Spleen (tissue), 11 donors: Measurements from ENCODE around the gene ATG9A. TPM values are rescaled to one million over a fixed set of nuclear protein-coding genes. Genes with fewer than 3 reads are reported as not detected.

ENCODE experiments used
- DNase-seq: peaks from one replicate; pipeline ENCODE4 v3.0.0-alpha.2; 2020
- H3K27ac ChIP-seq, 8 donors: fragments of 200-600 bp; sonication (generic) in 7 of 8; 1 replicate in 4 of 8; 2 replicates in 4 of 8; pipeline versions ENCODE4 v1.5.0 to v1.8.0; 2016 to 2021; ENCODE audit warnings: inconsistent platforms in 4 of 8, mild to moderate bottlenecking in 4 of 8, moderate library complexity in 1 of 8
- H3K27me3 ChIP-seq, 7 donors: fragments of 200-600 bp; sonication (generic) in 6 of 7; replicated peaks in 1 of 7; 1 replicate in 4 of 7; 2 replicates in 3 of 7; pipeline versions ENCODE4 v1.5.0 to v1.8.0; 2016 to 2021; ENCODE audit warnings: inconsistent platforms in 3 of 7, mild to moderate bottlenecking in 1 of 7
- H3K36me3 ChIP-seq, 6 donors: fragments of 200-600 bp; sonication (generic) in 5 of 6; 1 replicate in 4 of 6; 2 replicates in 2 of 6; pipeline versions ENCODE4 v1.5.0 to v1.8.0; 2016 to 2021; ENCODE audit warnings: inconsistent platforms in 2 of 6
- H3K4me1 ChIP-seq, 6 donors: fragments of 200-600 bp; sonication (generic) in 5 of 6; 1 replicate in 3 of 6; 2 replicates in 3 of 6; pipeline versions ENCODE4 v1.5.0 to v1.8.0; 2016 to 2021; ENCODE audit warnings: inconsistent platforms in 3 of 6
- H3K4me3 ChIP-seq, 8 donors: fragments of 200-600 bp; sonication (generic) in 7 of 8; 1 replicate in 4 of 8; 2 replicates in 4 of 8; pipeline versions ENCODE4 v1.5.0 to v1.8.0; 2016 to 2021; ENCODE audit warnings: inconsistent platforms in 4 of 8, mild to moderate bottlenecking in 4 of 8, moderate library complexity in 2 of 8
- H3K9me3 ChIP-seq, 8 donors: fragments of 200-600 bp; sonication (generic) in 7 of 8; 1 replicate in 4 of 8; 2 replicates in 4 of 8; pipeline versions ENCODE4 v1.5.0 to v1.8.0; 2016 to 2021; ENCODE audit warnings: inconsistent platforms in 4 of 8
- CTCF ChIP-seq, 11 experiments: fragments of 200-600 bp in 7 of 11; fragments of 450-650 bp in 4 of 11; sonication (generic) in 4 of 11; IDR thresholded peaks in 8 of 11; conservative IDR thresholded peaks in 3 of 11; 1 replicate in 7 of 11; 2 replicates in 4 of 11; pipeline versions ENCODE4 v1.4.0 to v1.8.0; 2016 to 2021; ENCODE audit warnings: antibody characterized with exemption in 11 of 11, inconsistent platforms in 4 of 11, mild to moderate bottlenecking in 1 of 11
- POLR2A ChIP-seq, 3 donors: fragments of 450-650 bp; IDR thresholded peaks; one replicate each; pipeline ENCODE4 v1.5.1; 2017; ENCODE audit warnings: antibody characterized with exemption in 3 of 3, mild to moderate bottlenecking in 1 of 3
- POLR2AphosphoS5 ChIP-seq, 3 donors: sonication (generic); formaldehyde crosslinking; IDR thresholded peaks; one replicate each; pipeline ENCODE4 v1.5.1; 2017; ENCODE audit warnings: antibody characterized with exemption in 3 of 3
- WGBS, 5 donors: extraction: QIAGEN DNeasy Blood & Tissue Kit in 3 of 5; methylation state at CpG; one replicate each; pipeline versions ENCODE4 v1.1.5 to v1.1.7; 2013 to 2018; 5-methylcytosine and 5-hydroxymethylcytosine counted together
- intact Hi-C: fragments of 100-400 bp; cut with DNase I; formaldehyde crosslinking; loops from one replicate; pipeline ENCODE4 v1.15.0; 2023; ENCODE audit warnings: low total_unique reads
- polyA plus RNA-seq, 3 donors: library from polyadenylated mRNA; stranded (reverse); fragments of 200-250 nt; gene quantifications; one replicate each; pipeline ENCODE4 v1.2.1, GENCODE V29; 2013
- total RNA-seq, 7 donors: library from RNA; depleted of rRNA in 3 of 7; stranded (reverse); fragments of >200 nt in 3 of 7; fragmentation: NEBNext Ultra II Directional in 4 of 7; extraction: Animal tissue kit (Norgen Biotek cat#: 25700) in 4 of 7; gene quantifications; one replicate each; pipeline versions ENCODE4 v1.1.0 to v1.2.1, GENCODE V29; 2016 to 2021
- donor health status: healthy with polysubstance abuse.
- donor health status: DM: no; HTN: no; CAD: no; lungs with moderate emphysema.
- donor health status: DM: no; HTN: no; CAD: no.
- donor health status: Bipolar disorder and iron deficiency.
- donor health status: healthy.
- donor health status: DM: no; HTN: no; CAD: no.
- donor health status: DM: yes; HTN: yes; CAD: no.

Gene ATG9A
- total and polyA plus RNA-seq, 10 donors = 9.4 to 68.2 (median 44.8) TPM

- H3K27me3 ChIP-seq = no peaks in the 10 kb centered on the region
- H3K27ac ChIP-seq = peak overlapping the region; percentile 95 to 100 (median 99)
- intact Hi-C loops = no loop called here
- no peaks in the 10 kb centered on the region for H3K9me3 ChIP-seq
- peaks cover 27 to 86% (median 53%) of the 10 kb centered on the region in 6 donors for H3K4me1 ChIP-seq
- DNase-seq = no peak
- H3K36me3 ChIP-seq = peaks cover 0 to 62% (median 47%) of the 10 kb centered on the region in 6 donors
- H3K4me3 ChIP-seq = peak overlapping the region in 7 of 8 donors; percentile 59 to 95 (median 87)
- no peak for TF ChIP-seq CTCF (IDR thresholded peaks at IDR 0.05 in 8 of 11, conservative IDR thresholded peaks at IDR 0.05 in 3 of 11)
- no peak for TF ChIP-seq POLR2A (IDR thresholded peaks at IDR 0.05)
- TF ChIP-seq POLR2AphosphoS5 (IDR thresholded peaks at IDR 0.05) = no peak
- WGBS, 5 donors = 84 to 89% (median 88%) methylated on average over 7 of the region's 7 CpGs
Observed at GRCh38 chr2:219175486-219175885, 54.0 kb downstream of the ATG9A start.

GRCh38 chr2:219174801-219175200 lies 54.6 kb downstream of the ATG9A start:
- WGBS, 5 donors = 90 to 95% (median 91%) methylated on average over 7 of the region's 7 CpGs
- no peak for DNase-seq
- TF ChIP-seq POLR2A (IDR thresholded peaks at IDR 0.05) = no peak
- no peak for TF ChIP-seq CTCF (IDR thresholded peaks at IDR 0.05 in 8 of 11, conservative IDR thresholded peaks at IDR 0.05 in 3 of 11)
- TF ChIP-seq POLR2AphosphoS5 (IDR thresholded peaks at IDR 0.05) = no peak
- Histone ChIP-seq H3K4me3 (no peak overlapping the region), H3K27me3 (no peaks in the 10 kb centered on the region), H3K4me1 (peaks cover 27 to 83% (median 48%) of the 10 kb centered on the region in 6 donors), H3K36me3 (peaks cover 0 to 55% (median 40%) of the 10 kb centered on the region in 6 donors), H3K27ac (peak overlapping the region in 1 of 8 donors; percentile 48), H3K9me3 (no peaks in the 10 kb centered on the region)
- intact Hi-C loops = loop anchor here (5.0 kb wide), 1 partner anchor 32 kb away; the partner anchor contains the start of gene ZFAND2B

- TF ChIP-seq POLR2A (IDR thresholded peaks at IDR 0.05) = no peak
- TF ChIP-seq POLR2AphosphoS5 (IDR thresholded peaks at IDR 0.05) = no peak
- TF ChIP-seq CTCF (IDR thresholded peaks at IDR 0.05 in 8 of 11, conservative IDR thresholded peaks at IDR 0.05 in 3 of 11) = no peak
Observed at GRCh38 chr2:219174146-219174545, 55.3 kb downstream of the ATG9A start.

GRCh38 chr2:219173176-219173575 lies 56.3 kb downstream of the ATG9A start:
- H3K4me1 ChIP-seq = peaks cover 19 to 77% (median 34%) of the 10 kb centered on the region in 6 donors
- no peaks in the 10 kb centered on the region for H3K27me3 ChIP-seq
- H3K9me3 ChIP-seq = no peaks in the 10 kb centered on the region
- peaks cover 0 to 50% (median 35%) of the 10 kb centered on the region in 6 donors for H3K36me3 ChIP-seq
- WGBS, 5 donors = 91 to 97% (median 94%) methylated on average over 6 of the region's 6 CpGs
- TF ChIP-seq POLR2A (IDR thresholded peaks at IDR 0.05) (no peak), POLR2AphosphoS5 (IDR thresholded peaks at IDR 0.05) (no peak), CTCF (IDR thresholded peaks at IDR 0.05 in 8 of 11, conservative IDR thresholded peaks at IDR 0.05 in 3 of 11) (no peak)
- DNase-seq = no peak
- peak overlapping the region in 1 of 8 donors; percentile 74 for H3K27ac ChIP-seq
- no peak overlapping the region for H3K4me3 ChIP-seq
- intact Hi-C loops = loop anchor here (5.0 kb wide), 1 partner anchor 34 kb away; the partner anchor contains the start of gene ZFAND2B

More at GRCh38 chr2:219174146-219174545, 55.3 kb downstream of the ATG9A start:
- WGBS, 5 donors = 89 to 100% (median 96%) methylated on average over 3 of the region's 3 CpGs
- H3K4me1 ChIP-seq = peaks cover 23 to 76% (median 41%) of the 10 kb centered on the region in 6 donors
- H3K27me3 ChIP-seq = no peaks in the 10 kb centered on the region
- H3K4me3 ChIP-seq = no peak overlapping the region
- intact Hi-C loops = loop anchor here (5.0 kb wide), 1 partner anchor 33 kb away; the partner anchor contains the start of gene ZFAND2B
- no peaks in the 10 kb centered on the region for H3K9me3 ChIP-seq
- no peak for DNase-seq
- H3K27ac ChIP-seq = no peak overlapping the region
- H3K36me3 ChIP-seq = peaks cover 0 to 50% (median 35%) of the 10 kb centered on the region in 6 donors
